Measurements from ENCODE around the gene DOCK2.

The DOCK2 gene

DNA sequence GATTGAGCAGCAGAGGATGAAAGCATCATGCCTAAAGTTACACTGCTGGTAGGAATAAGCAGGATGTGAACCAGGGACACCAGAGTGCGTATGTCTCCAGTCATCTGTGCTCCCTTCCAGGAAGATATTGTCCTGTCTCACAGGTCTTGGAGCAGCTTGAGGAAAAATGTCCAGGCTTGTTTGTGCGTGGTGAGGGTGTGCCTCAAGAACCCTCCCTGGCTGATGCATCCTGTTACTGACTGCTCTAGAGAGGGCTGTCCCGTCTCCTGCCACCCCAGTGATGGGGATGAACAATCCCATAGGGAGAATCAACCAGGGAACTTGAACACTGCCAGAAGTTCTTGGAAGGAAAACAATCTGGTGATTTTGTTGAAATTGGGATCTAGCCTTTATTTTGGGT is 211.2 kb downstream of the DOCK2 start:
- no peaks in the 10 kb centered on the region for H3K4me1 Mint-ChIP-seq
- DNase-seq = no peak
- no peaks in the 10 kb centered on the region for H3K36me3 Mint-ChIP-seq (ENCODE audit: low read depth)
- no peak overlapping the region for H3K4me3 Mint-ChIP-seq
- H3K9me3 Mint-ChIP-seq = peaks cover 33% of the 10 kb centered on the region
- H3K27me3 Mint-ChIP-seq (ENCODE audit: low read depth, poor library complexity) = peaks cover 11% of the 10 kb centered on the region
- TF ChIP-seq, protein P1, sequence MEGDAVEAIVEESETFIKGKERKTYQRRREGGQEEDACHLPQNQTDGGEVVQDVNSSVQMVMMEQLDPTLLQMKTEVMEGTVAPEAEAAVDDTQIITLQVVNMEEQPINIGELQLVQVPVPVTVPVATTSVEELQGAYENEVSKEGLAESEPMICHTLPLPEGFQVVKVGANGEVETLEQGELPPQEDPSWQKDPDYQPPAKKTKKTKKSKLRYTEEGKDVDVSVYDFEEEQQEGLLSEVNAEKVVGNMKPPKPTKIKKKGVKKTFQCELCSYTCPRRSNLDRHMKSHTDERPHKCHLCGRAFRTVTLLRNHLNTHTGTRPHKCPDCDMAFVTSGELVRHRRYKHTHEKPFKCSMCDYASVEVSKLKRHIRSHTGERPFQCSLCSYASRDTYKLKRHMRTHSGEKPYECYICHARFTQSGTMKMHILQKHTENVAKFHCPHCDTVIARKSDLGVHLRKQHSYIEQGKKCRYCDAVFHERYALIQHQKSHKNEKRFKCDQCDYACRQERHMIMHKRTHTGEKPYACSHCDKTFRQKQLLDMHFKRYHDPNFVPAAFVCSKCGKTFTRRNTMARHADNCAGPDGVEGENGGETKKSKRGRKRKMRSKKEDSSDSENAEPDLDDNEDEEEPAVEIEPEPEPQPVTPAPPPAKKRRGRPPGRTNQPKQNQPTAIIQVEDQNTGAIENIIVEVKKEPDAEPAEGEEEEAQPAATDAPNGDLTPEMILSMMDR (IDR thresholded peaks at IDR 0.05) = no peak
- no peak overlapping the region for H3K27ac Mint-ChIP-seq

DNA sequence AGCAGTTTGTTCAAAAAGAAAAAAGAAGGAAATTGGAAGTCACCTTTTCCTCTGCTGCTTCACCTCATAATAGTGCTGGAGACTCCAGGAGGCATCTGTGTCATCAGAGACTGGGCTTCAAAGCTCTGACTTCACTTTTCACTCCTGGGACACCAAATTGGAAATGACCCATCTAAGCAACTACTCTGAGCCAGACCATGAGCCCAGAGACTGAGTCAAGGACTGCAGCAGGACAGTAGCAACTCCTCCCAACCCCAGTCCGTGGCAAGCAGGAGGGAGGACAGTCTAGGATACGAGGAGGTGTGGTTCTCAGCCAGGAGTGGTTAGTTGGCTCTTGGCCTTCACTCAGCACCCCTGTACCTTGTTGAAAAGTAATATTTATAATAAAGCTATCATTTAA is 211.7 kb downstream of the DOCK2 start:
- Mint-ChIP-seq H3K4me3 (no peak overlapping the region), H3K27ac (no peak overlapping the region), H3K36me3 (ENCODE audit: low read depth) (no peaks in the 10 kb centered on the region), H3K4me1 (no peaks in the 10 kb centered on the region), H3K27me3 (ENCODE audit: low read depth, poor library complexity) (peaks cover 11% of the 10 kb centered on the region), H3K9me3 (peaks cover 35% of the 10 kb centered on the region)
- no peak for DNase-seq
- TF ChIP-seq, protein P1 (IDR thresholded peaks at IDR 0.05) = no peak

DNA sequence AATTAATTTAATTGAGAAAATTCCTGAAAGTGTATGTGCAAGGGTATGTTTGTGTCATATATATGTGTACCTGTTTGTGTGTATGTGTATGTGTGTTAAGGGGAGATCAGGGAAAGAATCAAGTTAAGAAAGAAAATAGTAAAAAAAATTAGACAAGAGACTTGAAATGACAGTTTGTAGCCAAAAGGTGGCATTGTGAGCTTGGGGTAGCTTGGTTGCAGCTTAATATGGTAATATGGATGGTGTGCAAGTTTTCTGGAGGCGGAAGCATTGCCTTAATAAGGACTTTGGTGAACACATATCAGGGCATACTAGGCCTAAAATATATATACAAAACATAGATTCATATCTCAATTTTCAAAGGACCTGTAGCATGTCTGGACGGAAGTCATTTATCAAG is 213.3 kb downstream of the DOCK2 start:
- TF ChIP-seq, protein P1 (IDR thresholded peaks at IDR 0.05) = no peak
- peaks cover 8% of the 10 kb centered on the region for H3K27me3 Mint-ChIP-seq (ENCODE audit: low read depth, poor library complexity)
- no peaks in the 10 kb centered on the region for H3K4me1 Mint-ChIP-seq
- no peak overlapping the region for H3K27ac Mint-ChIP-seq
- H3K4me3 Mint-ChIP-seq = no peak overlapping the region
- H3K36me3 Mint-ChIP-seq (ENCODE audit: low read depth) = no peaks in the 10 kb centered on the region
- DNase-seq = no peak
- H3K9me3 Mint-ChIP-seq = peaks cover 35% of the 10 kb centered on the region

DNA sequence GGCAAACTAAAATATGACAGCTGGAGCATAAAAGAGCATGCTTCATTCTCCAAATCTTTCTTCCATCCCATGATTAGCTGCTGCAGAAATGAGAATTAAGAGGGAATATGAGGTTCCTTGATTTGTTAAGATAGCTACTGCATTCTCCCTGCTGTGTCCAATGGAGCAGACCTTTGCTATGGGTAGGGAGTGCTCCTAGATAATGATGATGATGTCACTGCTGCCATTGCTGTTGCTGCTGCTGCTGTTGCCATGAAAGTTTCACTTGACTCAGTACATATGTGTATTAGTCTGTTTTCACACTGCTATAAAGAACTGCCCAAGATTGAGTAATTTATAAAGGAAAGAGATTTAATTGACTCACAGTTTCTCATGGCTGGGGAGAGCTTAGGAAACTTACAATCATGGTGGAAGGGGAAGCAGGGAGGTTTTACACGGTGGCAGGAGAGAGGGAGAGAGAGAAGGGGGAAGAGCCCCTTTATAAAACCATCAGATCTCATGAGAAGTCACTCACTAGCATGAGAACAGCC is 214.3 kb downstream of the DOCK2 start:
- H3K27me3 Mint-ChIP-seq (ENCODE audit: low read depth, poor library complexity) = peaks cover 12% of the 10 kb centered on the region
- H3K36me3 Mint-ChIP-seq (ENCODE audit: low read depth) = no peaks in the 10 kb centered on the region
- no peaks in the 10 kb centered on the region for H3K4me1 Mint-ChIP-seq
- H3K9me3 Mint-ChIP-seq = peaks cover 35% of the 10 kb centered on the region
- no peak overlapping the region for H3K27ac Mint-ChIP-seq
- no peak for DNase-seq
- H3K4me3 Mint-ChIP-seq = no peak overlapping the region
- TF ChIP-seq, protein P1 (IDR thresholded peaks at IDR 0.05) = no peak

DNA sequence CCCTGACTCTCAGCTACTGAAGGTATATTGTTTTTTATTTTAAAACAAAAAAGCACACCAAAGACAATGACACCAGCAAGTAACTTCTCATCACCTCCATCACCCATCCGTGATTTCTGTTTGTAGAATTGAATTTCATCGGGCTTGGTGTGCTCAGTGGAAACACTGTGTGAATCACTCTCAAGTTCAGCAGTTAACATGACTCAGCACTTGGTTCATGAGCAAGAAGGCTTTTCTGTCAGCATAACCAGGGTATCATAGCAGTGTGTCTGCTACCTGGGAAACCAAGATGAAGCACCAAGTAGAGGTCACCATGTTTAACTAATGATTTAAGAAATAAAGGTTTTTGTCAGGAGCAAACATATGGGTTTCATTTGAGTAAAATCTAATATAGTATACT is 219.5 kb downstream of the DOCK2 start:
- peaks cover 16% of the 10 kb centered on the region for H3K9me3 Mint-ChIP-seq
- TF ChIP-seq, protein P1 (IDR thresholded peaks at IDR 0.05) = no peak
- no peak overlapping the region for H3K4me3 Mint-ChIP-seq
- peaks cover 8% of the 10 kb centered on the region for H3K27me3 Mint-ChIP-seq (ENCODE audit: low read depth, poor library complexity)
- H3K36me3 Mint-ChIP-seq (ENCODE audit: low read depth) = no peaks in the 10 kb centered on the region
- DNase-seq = no peak
- no peak overlapping the region for H3K27ac Mint-ChIP-seq
- H3K4me1 Mint-ChIP-seq = peaks cover 4% of the 10 kb centered on the region

DNA sequence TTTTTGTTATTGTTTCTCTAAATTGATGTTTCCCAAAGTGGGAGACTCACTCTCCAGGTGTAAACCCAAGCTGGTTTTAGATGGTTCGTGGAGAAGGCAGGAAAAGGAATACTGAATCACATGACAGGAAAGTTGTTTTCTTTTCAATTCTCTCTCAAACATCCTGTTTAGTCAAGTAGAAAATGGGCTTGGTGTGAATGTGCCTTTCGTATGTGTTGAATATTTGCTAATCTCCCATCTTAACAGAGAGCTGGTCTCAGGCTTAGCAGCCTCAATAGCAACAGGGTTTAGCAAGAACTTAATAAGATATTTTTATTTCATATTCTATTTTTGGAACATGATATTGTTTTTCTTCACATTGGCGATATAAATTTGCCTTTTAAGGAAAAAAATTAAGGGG is 223.5 kb downstream of the DOCK2 start:
- H3K36me3 Mint-ChIP-seq (ENCODE audit: low read depth) = no peaks in the 10 kb centered on the region
- H3K9me3 Mint-ChIP-seq = no peaks in the 10 kb centered on the region
- peaks cover 6% of the 10 kb centered on the region for H3K27me3 Mint-ChIP-seq (ENCODE audit: low read depth, poor library complexity)
- no peak overlapping the region for H3K27ac Mint-ChIP-seq
- no peak for DNase-seq
- TF ChIP-seq, protein P1 (IDR thresholded peaks at IDR 0.05) = no peak
- H3K4me3 Mint-ChIP-seq = no peak overlapping the region
- peaks cover 10% of the 10 kb centered on the region for H3K4me1 Mint-ChIP-seq

Data from nephron progenitor cell (in vitro differentiated cells).